Measurements from ENCODE around the gene GZMM. TPM values are rescaled to one million over a fixed set of nuclear protein-coding genes. Genes with fewer than 3 reads are reported as not detected.

The GZMM gene
- total and polyA plus RNA-seq, 2 of the 13 experiments (the other 11 are each of a cell fraction or from before 2014, with no cell fraction given): 0.07 TPM; not detected in 1

- TF ChIP-seq ZNF24 (IDR thresholded peaks at IDR 0.05) (no peak), PRDM4 (CRISPR knock-in tag; IDR thresholded peaks at IDR 0.05; ENCODE audit: borderline replicate concordance) (no peak), EP300 (IDR thresholded peaks at IDR 0.05; ENCODE audit: low read depth in 2 of 2, low read length in 2 of 2) (peak; percentile 28 to 68; a peak in 1 of 4 replicates), EP300 (CRISPR knock-in tag; IDR thresholded peaks at IDR 0.05; ENCODE audit: borderline replicate concordance) (peak; percentile 26; the same call in 1 of the 2 replicates), PATZ1 (CRISPR knock-in tag; IDR thresholded peaks at IDR 0.05) (peak; percentile 92), SAP130 (CRISPR knock-in tag; IDR thresholded peaks at IDR 0.05; ENCODE audit: low read depth) (peak; percentile 35; the same call in 1 of the 2 replicates), KMT2A (CRISPR knock-in tag; IDR thresholded peaks at IDR 0.05) (no peak), ZNF282 (IDR thresholded peaks at IDR 0.05; ENCODE audit: partially characterized antibody) (no peak), ERF (CRISPR knock-in tag; IDR thresholded peaks at IDR 0.05) (0 out of 2 replicates have a peak, but pooled peaks have one; percentile 30), ELF4 (CRISPR knock-in tag; IDR thresholded peaks at IDR 0.05; ENCODE audit: borderline replicate concordance) (no peak), FOXP1 (IDR thresholded peaks at IDR 0.05) (no peak), FOXP1 (CRISPR knock-in tag; IDR thresholded peaks at IDR 0.05) (0 out of 2 replicates have a peak, but pooled peaks have one; percentile 25), ZNF652 (CRISPR knock-in tag; IDR thresholded peaks at IDR 0.05; ENCODE audit: borderline replicate concordance, low read depth) (peak; percentile 55; the same call in 1 of the 2 replicates), ZNF18 (CRISPR knock-in tag; IDR thresholded peaks at IDR 0.05; ENCODE audit: insufficient replicate concordance) (no peak), ZNF749 (CRISPR knock-in tag; IDR thresholded peaks at IDR 0.05; ENCODE audit: borderline replicate concordance) (no peak), ZNF101 (CRISPR knock-in tag; IDR thresholded peaks at IDR 0.05; ENCODE audit: borderline replicate concordance, low read depth) (no peak), FOSL2 (CRISPR knock-in tag; IDR thresholded peaks at IDR 0.05) (peak; percentile 10; the same call in 1 of the 2 replicates), ZNF580 (CRISPR knock-in tag; IDR thresholded peaks at IDR 0.05; ENCODE audit: borderline replicate concordance, low read depth) (no peak), TBX2 (CRISPR knock-in tag; IDR thresholded peaks at IDR 0.05; ENCODE audit: borderline replicate concordance) (peak; percentile 49; the same call in 1 of the 2 replicates), ZNF354B (CRISPR knock-in tag; IDR thresholded peaks at IDR 0.05) (no peak), MZF1 (CRISPR knock-in tag; IDR thresholded peaks at IDR 0.05; ENCODE audit: borderline replicate concordance) (no peak), ZNF530 (CRISPR knock-in tag; IDR thresholded peaks at IDR 0.05; ENCODE audit: low read depth) (no peak), FOXO1 (CRISPR knock-in tag; IDR thresholded peaks at IDR 0.05) (peak; percentile 24; the same call in 1 of the 2 replicates), ASH2L (IDR thresholded peaks at IDR 0.05; ENCODE audit: insufficient read length, low read depth, low read length) (no peak)
Measured at GRCh38 chr19:566403-566802, 22.6 kb downstream of the GZMM start (continued).

All from HepG2 (cell line).